ENCODE data around the gene EPHB1.

The EPHB1 gene

GRCh38 chr3:134883697-134884385 lies 88.8 kb downstream of the EPHB1 start:
- no peak for DNase-seq (ENCODE audit: low read depth)

DNA sequence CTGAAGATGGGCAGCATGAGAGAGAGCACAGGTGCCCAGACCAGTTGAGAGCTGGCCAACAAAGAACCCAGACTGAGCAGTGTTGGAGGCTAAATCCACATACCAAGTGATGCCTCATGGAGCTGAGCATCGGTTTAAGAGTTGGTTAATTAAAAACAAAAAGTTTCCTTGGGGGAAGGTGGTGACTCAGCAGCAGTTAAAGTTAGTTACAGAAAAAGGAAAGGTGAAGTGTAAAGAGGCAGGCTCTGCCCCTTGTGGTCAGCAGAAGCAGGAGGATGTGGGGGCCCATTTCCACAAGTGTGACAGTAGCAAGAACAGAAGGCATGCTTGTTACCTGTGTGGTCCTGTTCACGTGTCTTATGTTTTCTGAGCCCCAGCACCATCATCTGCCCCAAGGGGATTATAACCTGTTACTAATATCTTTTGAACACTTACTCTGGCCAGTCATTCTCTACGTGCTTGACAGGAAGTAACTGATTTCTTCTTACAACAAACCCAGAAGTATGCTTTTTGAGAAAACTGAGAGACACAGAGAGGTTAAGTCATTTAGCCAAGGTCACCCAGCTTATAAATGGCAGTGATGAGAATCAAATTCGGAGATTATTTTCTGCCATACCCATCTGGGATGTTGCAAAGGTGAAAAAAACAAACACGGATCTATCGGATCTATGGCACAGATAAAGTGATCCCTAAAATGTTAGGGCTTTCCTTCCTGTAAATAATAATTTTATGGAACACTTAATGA lies 91.0 kb downstream of the EPHB1 start:
- DNase-seq (ENCODE audit: low read depth): no peak

DNA sequence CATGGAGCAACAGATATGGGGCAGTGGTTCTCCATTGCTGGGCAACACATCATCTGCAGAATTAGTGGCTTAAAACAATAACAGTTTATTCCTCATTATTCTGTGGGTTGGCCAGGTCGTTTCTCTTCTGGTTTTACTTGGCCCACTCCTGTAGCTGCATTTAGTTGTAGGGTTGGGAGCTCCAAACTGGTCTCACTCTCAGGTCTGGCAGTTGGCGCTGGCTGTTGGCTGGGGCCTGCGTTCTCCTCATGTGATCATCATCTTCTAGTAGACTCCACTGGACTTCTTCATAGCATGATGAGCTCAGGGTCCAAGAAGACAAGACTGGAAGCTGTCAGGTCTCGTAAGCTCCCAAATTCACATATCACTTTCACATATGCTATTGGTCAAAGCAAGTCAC lies 91.9 kb downstream of the EPHB1 start:
- DNase-seq (ENCODE audit: low read depth): no peak

DNA sequence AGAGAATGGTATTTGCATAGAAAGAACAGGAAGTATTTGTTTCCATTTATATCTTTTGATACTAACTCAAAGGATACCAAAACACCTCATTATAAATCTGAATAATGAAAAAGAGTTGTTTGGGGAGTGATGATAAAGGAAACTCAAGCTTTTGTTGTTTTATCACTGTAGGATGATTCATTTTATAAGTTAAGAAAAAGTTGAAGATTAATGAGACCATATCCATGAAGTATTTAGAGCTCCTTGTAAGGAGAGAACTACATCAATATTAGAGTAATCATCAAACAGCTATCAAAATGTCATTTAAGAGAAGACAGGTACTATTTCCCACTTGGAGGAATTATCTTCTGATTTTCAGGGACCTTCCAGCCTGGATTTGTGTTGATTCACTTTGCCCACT lies 92.5 kb downstream of the EPHB1 start:
- DNase-seq (ENCODE audit: low read depth): no peak

DNA sequence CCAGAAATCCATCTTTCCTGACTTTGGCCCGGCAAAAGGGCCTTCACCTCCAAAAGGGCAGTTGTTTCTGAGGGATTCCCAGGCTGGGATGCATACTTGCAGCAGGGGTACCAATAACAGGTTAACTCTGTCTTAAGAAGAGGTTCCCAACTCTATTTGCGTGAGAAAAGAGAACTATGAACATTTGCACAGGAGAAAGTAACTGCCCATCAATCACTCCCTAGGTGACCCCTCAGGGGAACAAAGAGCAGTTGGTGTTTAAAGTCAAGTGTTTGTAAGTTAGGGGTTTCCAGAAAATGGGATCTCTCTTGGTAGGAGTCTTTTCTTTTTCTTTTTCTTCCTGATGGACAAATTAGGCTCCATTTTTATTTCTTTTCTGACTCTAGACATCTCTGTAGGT lies 97.3 kb downstream of the EPHB1 start:
- no peak for DNase-seq (ENCODE audit: low read depth)

DNA sequence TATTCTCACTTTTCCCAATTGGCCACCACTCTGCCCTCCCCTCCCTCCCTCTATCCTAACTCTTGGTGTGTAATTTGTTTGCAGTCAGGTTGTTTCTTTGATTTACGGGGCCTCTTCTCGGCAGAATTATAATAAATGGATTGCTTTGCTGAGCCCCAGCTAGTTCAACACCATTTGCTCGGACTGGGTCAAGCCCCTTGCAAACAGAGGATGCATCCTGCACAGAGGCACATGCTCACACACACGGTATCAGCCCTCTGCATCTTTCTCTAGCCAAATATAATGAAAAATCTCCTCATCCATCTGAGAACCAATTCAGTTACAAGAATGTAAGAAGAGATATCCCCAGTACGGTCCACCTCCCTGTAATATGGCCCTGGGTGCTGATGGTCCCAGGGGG lies 97.7 kb downstream of the EPHB1 start:
- no peak for DNase-seq (ENCODE audit: low read depth)

DNA sequence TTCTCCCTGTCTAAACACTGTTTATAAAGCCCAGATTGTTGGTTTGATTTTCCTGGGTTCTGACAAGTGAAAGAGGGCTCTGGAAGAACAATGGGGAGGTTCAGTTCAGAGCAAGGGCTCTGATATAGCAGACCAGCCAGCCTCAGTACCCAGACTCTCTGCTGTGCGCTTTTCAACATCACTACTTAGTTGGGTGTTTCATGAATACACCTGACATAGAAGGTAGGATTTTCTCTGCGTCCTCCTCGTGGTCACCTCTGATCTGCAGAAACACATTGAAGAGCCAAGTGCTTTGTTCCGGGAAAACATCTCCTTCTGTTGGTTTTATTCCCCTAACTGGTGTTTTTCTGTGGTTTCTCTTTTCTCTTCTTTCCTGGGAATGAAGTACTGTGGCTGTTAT lies 99.5 kb downstream of the EPHB1 start:
- no peak for DNase-seq (ENCODE audit: low read depth)

GRCh38 chr3:134895181-134895580 lies 100.1 kb downstream of the EPHB1 start:
- no peak for DNase-seq (ENCODE audit: low read depth)

- no peak for DNase-seq (ENCODE audit: low read depth)
Measured at GRCh38 chr3:134896141-134896540, 101.1 kb downstream of the EPHB1 start.

- no peak for DNase-seq (ENCODE audit: low read depth)
Measured at GRCh38 chr3:134896696-134897095, 101.6 kb downstream of the EPHB1 start.

- DNase-seq (ENCODE audit: low read depth): no peak
Measured at GRCh38 chr3:134897391-134898141, 102.5 kb downstream of the EPHB1 start.

GRCh38 chr3:134898181-134898754 lies 103.2 kb downstream of the EPHB1 start:
- no peak for DNase-seq (ENCODE audit: low read depth)

- no peak for DNase-seq (ENCODE audit: low read depth)
Measured at GRCh38 chr3:134899786-134900185, 104.7 kb downstream of the EPHB1 start.

GRCh38 chr3:134900482-134900881 lies 105.4 kb downstream of the EPHB1 start:
- DNase-seq (ENCODE audit: low read depth): no peak

- DNase-seq (ENCODE audit: low read depth): no peak
Measured at GRCh38 chr3:134901461-134901860, 106.4 kb downstream of the EPHB1 start.

GRCh38 chr3:134903837-134904236 lies 108.8 kb downstream of the EPHB1 start:
- no peak for DNase-seq (ENCODE audit: low read depth)

GRCh38 chr3:134904241-134904771 lies 109.2 kb downstream of the EPHB1 start:
- no peak for DNase-seq (ENCODE audit: low read depth)

GRCh38 chr3:134904776-134905646 lies 110.0 kb downstream of the EPHB1 start:
- DNase-seq (ENCODE audit: low read depth): no peak

DNA sequence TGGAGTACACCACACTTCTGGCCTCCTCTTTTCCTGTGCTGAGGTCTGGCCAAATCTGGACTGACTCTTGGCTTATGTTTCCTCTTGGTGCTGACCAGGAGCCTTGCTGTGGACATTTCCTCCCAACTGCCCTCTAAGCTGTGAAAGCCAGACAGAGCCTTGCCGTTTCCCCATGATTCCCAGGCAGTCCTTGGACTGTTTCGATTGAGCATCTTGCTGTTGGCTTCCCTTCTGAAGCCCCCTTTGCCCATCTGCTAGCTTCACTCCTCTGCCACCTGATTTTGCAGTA lies 110.5 kb downstream of the EPHB1 start:
- DNase-seq (ENCODE audit: low read depth): no peak

DNA sequence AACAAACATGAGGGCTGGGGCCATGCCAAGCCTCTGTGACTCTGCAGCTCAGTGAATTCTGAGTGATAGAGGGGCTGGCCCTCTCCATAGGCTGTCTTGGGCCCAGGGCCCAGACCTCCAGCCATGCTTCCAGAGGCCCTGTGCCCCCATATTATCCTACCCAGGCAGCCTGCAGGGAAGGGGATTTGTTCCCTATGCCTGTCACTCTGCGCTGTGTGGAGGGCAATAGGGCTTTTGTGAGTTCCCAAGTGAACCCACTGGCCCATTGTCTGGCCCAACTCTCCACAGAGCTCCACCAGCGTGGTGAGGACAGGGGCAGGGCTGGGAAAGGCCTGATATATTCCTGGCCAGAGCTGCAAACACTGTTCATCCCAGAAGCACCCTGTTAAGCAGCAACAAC lies 113.2 kb downstream of the EPHB1 start:
- DNase-seq (ENCODE audit: low read depth): no peak

DNA sequence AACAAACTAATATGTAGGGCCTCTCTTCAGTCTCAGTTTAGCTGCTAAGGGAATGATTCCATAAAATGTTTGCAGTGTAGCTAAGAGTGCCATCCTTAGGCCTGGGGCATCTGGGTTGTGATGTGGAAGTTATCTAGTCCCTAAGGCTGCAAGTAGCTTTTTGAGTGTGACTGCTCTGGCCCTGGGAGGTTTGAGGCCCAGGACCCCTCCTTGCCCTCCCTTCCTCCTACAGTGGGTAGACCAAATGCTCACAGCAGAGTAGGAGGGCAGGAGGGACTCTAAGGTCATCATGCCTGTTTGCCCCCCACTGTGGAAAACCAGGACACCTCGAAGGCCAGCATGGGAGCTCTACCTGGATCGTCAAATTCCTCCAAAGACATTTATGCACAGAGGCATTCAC lies 115.0 kb downstream of the EPHB1 start:
- no peak for DNase-seq (ENCODE audit: low read depth)

Measured in activated T-cell treated with anti-CD3 and anti-CD28 coated beads for 24 hours (primary cell).